Muscle of back (tissue), 11 donors: ENCODE results near the gene TEK. TPM values are rescaled to one million over a fixed set of nuclear protein-coding genes. Genes with fewer than 3 reads are reported as not detected.
A peak's percentile ranks its signal among the peaks of the same experiment; 100 is the strongest.

Experiments
- DNase-seq, 3 donors: peaks; one replicate each; pipeline versions ENCODE4 v3.0.0 to v3.0.0-alpha.2; 2013
- polyA plus RNA-seq, 10 donors: library from polyadenylated mRNA; unstranded; fragments of 120-200 nt; gene quantifications; one replicate each; pipeline ENCODE4 v1.2.1, GENCODE V29; 2013; ENCODE audit not compliant: insufficient read length in 10 of 10

The TEK gene
- polyA plus RNA-seq, 10 donors = 13.4 to 20.7 (median 19.0) TPM

DNA sequence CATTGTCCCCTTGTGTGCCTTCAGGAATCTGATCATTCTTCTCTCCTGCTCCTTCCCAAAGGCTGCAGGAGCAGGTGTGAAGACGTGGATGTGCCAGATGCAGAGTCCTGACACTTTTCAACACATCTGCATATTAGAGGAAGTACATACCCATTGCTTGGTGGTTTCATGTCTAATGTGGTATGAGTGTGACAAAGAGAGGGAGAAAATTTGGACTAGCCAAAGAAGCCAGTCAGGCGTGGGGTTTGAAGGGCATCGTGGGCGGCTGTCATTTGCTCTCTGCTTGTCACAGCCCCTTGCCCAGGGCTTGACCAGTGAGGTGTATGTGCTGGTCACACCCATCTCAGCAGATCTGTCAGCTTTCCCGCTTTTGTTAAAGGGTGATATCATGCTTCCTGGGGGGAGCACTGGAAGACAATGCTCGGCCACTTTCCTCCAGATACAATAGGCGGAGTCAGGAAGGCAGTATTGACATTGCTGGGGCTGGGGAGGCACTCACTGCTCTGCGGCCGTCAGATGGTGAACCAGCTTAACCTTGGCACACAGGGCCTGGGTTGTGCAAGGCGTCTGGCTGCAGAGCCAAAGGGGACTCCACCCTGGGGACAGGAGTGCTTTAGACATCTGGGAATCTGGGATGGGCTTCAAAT is 8.6 kb downstream of the TEK start:
- DNase-seq = peak in 1 of 3 donors; percentile 53

DNA sequence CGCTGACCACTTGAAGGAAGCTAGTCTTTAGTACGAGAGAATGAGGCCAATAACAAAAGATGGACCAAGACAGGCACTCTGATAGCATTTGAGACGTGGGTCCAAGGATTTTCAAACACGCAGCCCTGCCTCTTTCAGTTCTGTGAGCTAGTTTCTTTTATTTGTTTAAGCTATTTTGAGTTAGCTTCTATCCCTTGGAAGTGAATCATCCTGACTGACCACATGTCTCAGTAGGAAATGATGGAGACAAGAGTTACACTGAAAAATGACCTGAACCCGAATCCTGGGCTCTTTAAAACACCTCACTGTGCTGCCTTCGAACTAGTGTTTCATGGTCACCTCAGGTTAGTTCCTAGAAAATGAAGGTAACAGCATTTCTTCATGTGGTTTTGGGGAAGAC is 9.9 kb downstream of the TEK start:
- DNase-seq = no peak

- DNase-seq = peak in 2 of 3 donors; percentile 23 to 67
Observed at GRCh38 chr9:27124151-27124550, 15.1 kb downstream of the TEK start.

- peak; percentile 92 to 97 (median 94) for DNase-seq
Observed at GRCh38 chr9:27125030-27125429, 16.0 kb downstream of the TEK start.

DNA sequence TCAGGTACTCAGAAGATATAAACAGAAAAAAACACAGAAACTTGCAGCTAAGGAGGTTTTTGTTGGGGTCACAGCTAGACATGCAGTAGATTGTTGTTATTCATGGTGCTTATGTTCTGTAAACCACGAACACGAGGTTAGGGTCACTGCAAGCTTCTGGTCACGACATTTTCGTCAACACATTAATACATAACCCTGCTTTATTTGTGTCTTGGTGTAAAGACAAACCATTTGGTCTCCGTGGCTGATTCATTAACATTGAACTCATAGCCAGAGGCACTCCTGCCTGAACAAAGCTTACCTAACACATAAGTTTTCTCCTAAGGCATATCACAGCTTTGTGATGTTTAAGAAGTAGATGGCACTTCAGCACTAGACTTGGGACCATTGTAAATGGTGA is 16.9 kb downstream of the TEK start:
- DNase-seq = peak in 1 of 3 donors; percentile 33

GRCh38 chr9:27126670-27127069 is 17.6 kb downstream of the TEK start:
- DNase-seq = peak; percentile 62 to 93 (median 79)

DNA sequence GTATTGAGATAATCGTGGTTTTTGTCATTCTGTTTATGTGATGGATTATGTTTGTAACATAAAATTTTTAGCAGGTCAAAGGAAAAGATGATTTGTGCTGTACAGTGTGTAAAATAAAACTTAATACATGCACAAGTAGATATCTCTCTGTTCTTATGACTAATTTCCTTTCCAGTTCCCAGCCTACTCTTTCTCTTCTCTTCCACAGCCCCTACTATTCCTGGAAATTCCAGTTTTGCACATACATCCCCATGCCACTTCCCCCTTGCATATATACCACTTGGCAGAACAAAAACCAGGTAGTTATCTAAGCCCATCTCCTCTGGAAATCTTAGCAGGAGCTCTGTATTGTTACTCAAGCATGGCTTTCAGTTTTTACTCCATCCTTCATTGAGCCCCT is 20.2 kb downstream of the TEK start:
- no peak for DNase-seq

GRCh38 chr9:27131731-27132130 is 22.7 kb downstream of the TEK start:
- DNase-seq = no peak

GRCh38 chr9:27133817-27134216 is 24.8 kb downstream of the TEK start:
- no peak for DNase-seq

GRCh38 chr9:27142299-27142930 is 33.4 kb downstream of the TEK start:
- peak in 1 of 3 donors; percentile 37 for DNase-seq

GRCh38 chr9:27145143-27145542 is 36.1 kb downstream of the TEK start:
- DNase-seq = no peak

DNA sequence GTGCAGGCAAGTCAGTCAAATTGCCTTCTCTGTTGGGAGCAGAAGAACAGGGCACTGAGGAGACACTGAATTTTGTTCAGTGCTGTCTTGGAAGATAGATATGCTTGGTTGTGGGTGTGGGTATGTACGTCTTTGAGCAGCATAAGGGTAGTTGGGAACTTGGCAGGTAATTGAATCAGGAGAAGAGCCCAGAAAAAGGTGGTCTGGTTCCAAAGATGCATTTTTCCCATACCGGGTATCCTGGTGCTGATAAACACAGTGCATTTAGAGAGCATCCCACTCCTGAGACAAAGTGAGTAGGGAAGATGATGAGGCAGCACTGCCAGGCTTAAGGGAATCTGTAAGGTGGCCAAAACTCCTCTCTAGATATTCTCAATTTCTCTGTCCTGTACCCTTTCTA is 40.6 kb downstream of the TEK start:
- no peak for DNase-seq

- DNase-seq = peak; percentile 36 to 82 (median 39)
Observed at GRCh38 chr9:27150746-27151406, 41.9 kb downstream of the TEK start.

- peak in 2 of 3 donors; percentile 41 to 61 for DNase-seq
Observed at GRCh38 chr9:27151693-27152404, 42.8 kb downstream of the TEK start.

GRCh38 chr9:27152405-27152718 is 43.3 kb downstream of the TEK start:
- no peak for DNase-seq

DNA sequence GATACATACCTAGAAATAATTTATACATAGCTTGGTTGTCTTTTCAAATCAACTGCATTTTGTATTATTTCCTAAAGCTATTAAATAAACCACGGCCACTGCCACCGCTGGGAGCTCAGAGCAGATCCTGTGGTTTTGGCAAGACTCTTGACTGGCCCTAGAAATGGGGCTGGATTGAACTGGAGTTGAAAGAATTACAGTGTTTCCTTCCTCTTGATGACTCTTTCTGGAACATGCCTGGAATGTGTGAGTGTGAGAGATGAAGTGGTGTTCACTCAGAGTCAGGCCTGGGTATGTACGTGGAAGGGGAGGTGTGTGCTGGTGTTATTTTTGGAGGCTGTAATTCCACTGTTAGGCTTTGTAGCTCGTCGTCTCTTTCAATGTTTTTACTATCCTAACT is 45.9 kb downstream of the TEK start:
- DNase-seq = peak in 2 of 3 donors; percentile 36 to 80

GRCh38 chr9:27157097-27157496 is 48.1 kb downstream of the TEK start:
- DNase-seq = no peak

GRCh38 chr9:27157736-27158135 is 48.7 kb downstream of the TEK start:
- DNase-seq = no peak

DNA sequence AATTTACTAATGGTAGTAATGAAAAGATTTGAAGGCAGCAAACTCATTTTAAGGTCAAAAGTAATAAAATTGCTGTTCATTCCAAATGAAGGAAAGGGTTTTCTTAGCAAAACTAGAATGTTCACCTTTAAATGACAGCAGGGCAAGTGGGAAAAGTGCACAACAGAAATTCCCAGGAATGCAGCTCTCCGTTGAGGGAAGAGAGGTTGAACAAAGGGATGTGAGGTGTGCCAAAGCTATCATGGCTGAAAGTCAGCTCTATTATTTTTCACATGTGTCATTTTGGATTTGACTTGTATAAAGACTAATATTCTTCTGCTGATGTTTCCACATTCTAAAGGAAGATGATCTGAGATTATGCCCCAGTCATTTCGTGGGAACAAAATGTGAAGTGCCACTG is 51.6 kb downstream of the TEK start:
- no peak for DNase-seq

DNA sequence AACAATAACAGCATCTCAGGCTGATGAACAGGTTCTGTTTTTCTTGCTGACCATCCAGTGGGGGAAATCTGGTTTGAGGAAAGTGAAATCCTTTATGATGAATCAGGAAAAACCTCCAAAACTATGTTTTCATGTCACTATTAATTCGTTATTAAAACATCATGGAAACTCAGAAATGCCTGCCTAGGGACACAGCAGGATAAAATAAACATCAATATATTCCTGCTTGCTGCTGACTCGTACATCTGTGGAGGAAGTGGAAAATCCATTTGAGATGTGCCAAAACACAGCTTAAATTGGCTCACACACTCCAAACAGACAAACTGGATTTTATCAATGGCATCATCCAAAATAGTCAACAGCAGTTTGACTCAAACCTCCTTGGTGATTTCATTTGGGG is 53.0 kb downstream of the TEK start:
- peak; percentile 72 to 92 (median 82) for DNase-seq

DNA sequence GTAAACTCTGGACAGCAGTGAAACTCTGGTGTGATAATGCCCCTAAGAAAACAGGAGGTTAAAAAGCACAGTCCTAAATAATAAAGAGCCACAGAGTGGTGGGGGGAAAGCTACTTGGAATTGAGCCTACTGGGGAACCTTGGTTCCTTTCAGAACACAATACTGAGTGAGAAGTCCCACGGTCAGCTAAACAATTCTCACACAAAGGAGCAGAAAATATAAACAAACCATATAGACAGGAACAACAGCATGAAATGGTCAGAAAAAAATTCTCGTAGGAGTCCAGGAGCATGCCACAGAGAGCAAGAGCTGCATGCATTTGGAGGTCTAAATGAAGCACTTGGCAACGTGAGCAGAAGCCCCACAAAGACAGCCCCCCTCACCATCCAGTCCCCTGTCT is 56.0 kb downstream of the TEK start:
- no peak for DNase-seq

DNA sequence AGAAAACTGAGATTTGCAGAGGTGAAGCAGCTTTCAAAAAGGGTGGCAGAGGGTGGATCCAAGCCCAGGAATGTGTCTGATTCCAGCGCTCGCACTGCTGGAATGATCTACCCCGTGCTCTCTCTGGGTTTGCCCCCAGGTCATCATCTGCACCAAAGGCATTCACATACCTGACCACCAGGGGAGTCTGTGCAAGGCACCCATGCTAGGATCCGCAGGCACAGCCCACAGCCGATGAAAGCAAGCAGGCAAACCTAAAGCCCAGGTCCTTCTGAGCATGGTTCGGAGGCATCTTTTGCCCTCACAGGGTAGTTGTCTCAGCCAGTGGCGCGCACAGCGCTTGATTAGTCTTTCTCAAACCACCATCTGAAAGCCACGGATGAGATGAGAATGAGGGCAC is 56.6 kb downstream of the TEK start:
- DNase-seq = no peak

GRCh38 chr9:27168496-27168895 is 59.5 kb downstream of the TEK start:
- no peak for DNase-seq
